HTR-8/SVneo (cell line): ENCODE results near the gene NPHP1.
"Not testable (repeated sequence)": the region's sequence is repeated elsewhere in the genome, so short reads cannot be mapped to it uniquely, and the experiment has no call there.

Experiments used
- DNase-seq: peaks from one replicate; pipeline ENCODE4 v3.0.0; 2011; ENCODE audit warnings: low spot score, mixed read lengths; ENCODE audit not compliant: insufficient read length
- FAIRE-seq: peaks from 2 replicates; lab custom pipeline; 2011; peaks lifted over from hg19 to GRCh38; lab: Jason Lieb, UNC

The NPHP1 gene

GRCh38 chr2:110204408-110205385, at the start of gene NPHP1:
TSS of gene NPHP1 (minus strand) at chr2:110205013. CDS start at chr2:110204968, 45 bp downstream.
- DNase-seq = peak; percentile 93
- FAIRE-seq = peak; percentile 86

GRCh38 chr2:110248081-110248795, 43.4 kb upstream of the NPHP1 start:
- not testable (repeated sequence) for FAIRE-seq

GRCh38 chr2:110245488-110246435, 40.9 kb upstream of the NPHP1 start:
- not testable (repeated sequence) for DNase-seq

More at GRCh38 chr2:110248081-110248795, 43.4 kb upstream of the NPHP1 start:
- DNase-seq = not testable (repeated sequence)

DNA sequence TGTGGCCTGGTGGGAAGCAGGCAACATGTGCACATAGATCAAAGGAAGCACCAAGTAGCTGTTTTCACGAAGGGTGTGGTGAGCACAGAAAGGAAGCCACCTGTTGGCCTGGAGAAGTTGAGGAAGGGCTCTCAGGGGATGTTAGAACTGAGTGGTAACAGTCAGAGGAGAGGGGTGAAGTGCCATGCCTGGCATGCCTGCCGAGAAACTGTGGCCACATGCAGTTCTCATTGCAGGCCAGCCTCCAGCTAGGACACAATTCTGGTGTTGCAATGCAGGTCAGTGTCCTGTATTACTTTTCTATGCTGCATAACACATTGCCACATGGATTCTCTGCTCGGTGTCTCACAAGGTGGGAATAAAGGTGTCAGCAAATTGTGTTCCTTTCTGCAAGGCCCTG, 38.5 kb upstream of the NPHP1 start:
- not testable (repeated sequence) for DNase-seq, FAIRE-seq

More at GRCh38 chr2:110245488-110246435, 40.9 kb upstream of the NPHP1 start:
- not testable (repeated sequence) for FAIRE-seq

- FAIRE-seq, DNase-seq: not testable (repeated sequence)
Observed at GRCh38 chr2:110234514-110234913, 29.7 kb upstream of the NPHP1 start.

DNA sequence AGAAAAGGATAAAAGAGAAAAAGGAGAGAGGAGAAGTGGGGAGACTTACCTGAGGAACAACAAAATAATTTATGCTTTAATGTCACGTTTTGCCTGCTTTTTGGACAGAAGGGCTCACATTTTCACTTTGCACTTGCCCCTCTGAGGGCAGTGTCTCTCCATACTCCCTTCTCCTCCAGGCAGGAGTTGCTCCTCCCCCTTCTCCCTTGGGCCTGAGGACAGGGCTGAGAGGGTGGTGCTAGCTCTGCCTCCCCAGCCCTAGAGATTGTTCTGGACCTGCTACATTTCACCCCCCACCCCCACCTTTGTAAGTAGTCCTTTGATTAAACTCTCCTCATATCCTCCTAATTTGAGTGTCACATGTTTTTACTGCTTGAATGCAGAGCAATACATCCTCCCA, 25.1 kb upstream of the NPHP1 start:
- not testable (repeated sequence) for DNase-seq, FAIRE-seq

DNA sequence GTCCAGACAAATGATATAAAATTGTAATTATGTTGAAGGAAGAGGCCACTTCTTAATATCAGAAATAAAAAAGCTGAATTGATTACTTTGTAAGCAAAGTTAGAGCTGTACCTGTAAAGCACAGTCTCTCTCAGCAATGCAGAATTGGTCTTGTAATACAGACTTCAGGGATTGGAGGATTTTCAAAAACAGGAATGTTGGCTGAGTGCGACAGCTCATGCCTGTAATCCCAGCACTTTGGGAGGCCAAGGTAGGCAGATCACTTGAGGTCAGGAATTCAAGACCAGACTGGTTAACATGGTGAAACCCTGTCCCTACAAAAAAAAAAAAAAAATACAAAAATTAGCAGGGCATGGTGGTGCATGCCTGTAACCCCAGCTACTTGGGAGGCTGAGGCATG, 17.8 kb upstream of the NPHP1 start:
- not testable (repeated sequence) for DNase-seq, FAIRE-seq

- no peak for FAIRE-seq
- DNase-seq = no peak
Observed at GRCh38 chr2:110221938-110222337, 17.1 kb upstream of the NPHP1 start.

DNA sequence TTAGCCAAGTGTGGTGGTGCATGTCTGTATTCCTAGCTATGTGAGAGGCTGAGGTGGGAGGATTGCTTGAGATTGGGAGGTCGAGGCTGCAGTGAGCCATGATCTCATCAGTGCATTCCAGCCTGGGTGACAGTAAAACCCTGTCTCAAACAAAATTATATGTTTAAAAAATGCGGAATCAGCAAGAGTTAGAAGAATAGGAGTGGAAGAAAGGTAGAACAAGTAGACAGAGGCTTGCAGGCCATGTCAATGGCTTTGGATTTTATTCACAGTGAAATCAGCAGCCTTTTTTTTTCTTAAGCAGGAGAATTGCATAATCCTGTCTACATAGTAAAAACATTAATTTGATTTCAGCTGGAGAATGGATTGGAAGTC, 15.4 kb upstream of the NPHP1 start:
- no peak for FAIRE-seq

GRCh38 chr2:110219496-110220189, 14.8 kb upstream of the NPHP1 start:
- no peak for DNase-seq
- FAIRE-seq = no peak

More for the DNA sequence above, 15.4 kb upstream of the NPHP1 start:
- no peak for DNase-seq

GRCh38 chr2:110218889-110219288, 14.1 kb upstream of the NPHP1 start:
- FAIRE-seq = not testable (repeated sequence)

GRCh38 chr2:110216803-110217202, 12.0 kb upstream of the NPHP1 start:
- DNase-seq (no peak), FAIRE-seq (no peak)

More at GRCh38 chr2:110218889-110219288, 14.1 kb upstream of the NPHP1 start:
- not testable (repeated sequence) for DNase-seq

GRCh38 chr2:110216199-110216598, 11.4 kb upstream of the NPHP1 start:
- FAIRE-seq (no peak), DNase-seq (no peak)

DNA sequence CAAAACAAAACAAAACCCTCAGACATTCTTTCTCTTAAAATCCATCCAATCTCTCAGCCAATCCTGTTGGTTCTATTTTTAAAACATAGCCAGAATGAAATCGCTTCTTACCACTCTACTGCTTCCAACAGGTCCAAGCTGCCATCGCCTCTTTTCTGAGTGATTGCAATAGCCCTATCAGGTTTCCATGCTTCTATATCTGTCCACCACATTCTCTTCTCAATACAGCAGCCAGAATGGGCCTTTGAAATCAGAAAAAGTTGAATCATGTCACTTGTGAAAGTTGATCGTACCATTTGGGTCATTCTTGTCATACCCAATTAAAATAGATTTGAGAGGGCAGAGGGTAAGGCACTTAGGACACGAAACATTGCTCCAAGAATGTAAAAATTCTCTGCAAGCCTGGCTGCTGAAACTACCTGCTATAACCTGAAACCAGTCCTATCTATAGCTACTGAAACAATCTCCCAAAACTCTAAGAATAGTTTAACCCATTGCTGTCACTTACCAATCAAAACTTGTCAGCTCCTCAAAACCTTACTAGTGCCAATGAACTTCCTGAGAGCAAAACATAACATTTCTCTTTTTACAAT, 10.8 kb upstream of the NPHP1 start:
- DNase-seq (no peak), FAIRE-seq (no peak)

GRCh38 chr2:110215091-110215490, 10.3 kb upstream of the NPHP1 start:
- no peak for DNase-seq
- no peak for FAIRE-seq

DNA sequence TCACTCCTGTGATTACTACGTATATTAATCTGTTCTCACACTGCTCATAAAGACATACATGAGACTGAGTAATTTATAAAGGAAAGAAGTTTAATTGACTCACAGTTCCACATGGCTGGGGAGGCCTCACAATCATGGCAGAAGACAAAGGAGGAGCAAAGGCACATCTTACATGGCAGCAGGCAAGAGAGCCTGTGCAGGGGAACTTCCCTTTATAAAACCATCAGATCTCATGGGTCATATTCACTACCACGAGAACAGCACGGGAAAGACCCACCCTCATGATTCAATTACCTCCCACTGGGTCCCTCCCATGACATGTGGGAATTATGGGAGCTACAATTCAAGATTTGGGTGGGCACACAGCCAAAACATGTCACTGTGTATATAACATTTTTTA, 8.7 kb upstream of the NPHP1 start:
- FAIRE-seq, DNase-seq: not testable (repeated sequence)

- DNase-seq (peak; percentile 63), FAIRE-seq (peak; percentile 55)
Observed at GRCh38 chr2:110211938-110212858, 7.4 kb upstream of the NPHP1 start, which contains the start of gene MTLN. TSS of gene MTLN (minus strand) at chr2:110212547. CDS start at chr2:110212525, 22 bp downstream.
